ENCODE results near the gene SPATA12. TPM values are rescaled to one million over a fixed set of nuclear protein-coding genes. Genes with fewer than 3 reads are reported as not detected.

Gene SPATA12
- total RNA-seq, 1 donor from 2014 or later, result not detected

- Histone ChIP-seq H3K36me3 (no peaks in the 10 kb centered on the region), H3K27ac (replicated peaks) (no peak overlapping the region), H3K4me3 (no peak overlapping the region), H3K4me1 (peaks cover 15% of the 10 kb centered on the region), H3K27me3 (ENCODE audit: low read depth) (no peaks in the 10 kb centered on the region), H3K9me3 (replicated peaks) (no peaks in the 10 kb centered on the region)
- DNase-seq, result no peak
- intact Hi-C loops (cut with micrococcal nuclease), result no loop called here
- no peak for TF ChIP-seq CTCF (IDR thresholded peaks at IDR 0.05; ENCODE audit: borderline replicate concordance)
Observed at GRCh38 chr3:57120451-57121174, 60.1 kb downstream of the SPATA12 start.

Other genes with a start within 250 kb of the SPATA12 start
- 9.6 TPM for gene IL17RD, start 104.7 kb downstream of the SPATA12 start, total RNA-seq
- gene HESX1, start 139.3 kb downstream of the SPATA12 start, total RNA-seq, result 0.30 TPM
- 51.4 TPM for gene APPL1, start 167.1 kb downstream of the SPATA12 start, total RNA-seq
- 23.3 TPM for gene ASB14, start 232.0 kb downstream of the SPATA12 start, total RNA-seq

Data from left ventricle myocardium inferior (tissue), 1 donor.